Hindlimb muscle (tissue), 1 donor: ENCODE measurements around the gene OXSR1. TPM values are rescaled to one million over a fixed set of nuclear protein-coding genes. Genes with fewer than 3 reads are reported as not detected.
A peak's percentile ranks its signal among the peaks of the same experiment; 100 is the strongest.
"Not testable (repeated sequence)": the region's sequence is repeated elsewhere in the genome, so short reads cannot be mapped to it uniquely, and the experiment has no call there.

Experiments used
- DNase-seq: peaks from one replicate; pipeline ENCODE4 v3.0.0-alpha.2; 2013
- polyA plus RNA-seq: library from polyadenylated mRNA; unstranded; fragments of 120-200 nt; gene quantifications from one replicate; pipeline ENCODE4 v1.2.1, GENCODE V29; 2013; ENCODE audit not compliant: insufficient read length

Gene OXSR1
- polyA plus RNA-seq, 1 donor, result 33.6 TPM

DNA sequence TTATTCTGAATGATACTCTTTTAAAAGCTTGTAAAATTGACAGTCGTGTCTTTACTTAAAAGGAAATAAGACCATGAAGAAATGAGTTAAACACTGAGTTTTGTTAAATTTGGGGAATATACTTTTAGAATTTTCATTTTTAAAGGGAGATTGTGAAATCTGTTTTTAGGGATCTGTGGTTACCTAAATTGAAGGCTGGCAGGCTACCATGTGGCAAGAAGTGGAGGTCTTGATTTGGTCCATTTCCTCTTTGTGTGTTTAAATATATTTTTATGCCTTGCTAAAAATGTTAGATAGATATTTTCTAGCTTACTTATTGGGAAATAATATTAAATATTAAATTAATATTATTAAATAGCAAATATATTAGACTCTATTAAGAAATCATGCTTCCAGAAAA is 63.7 kb downstream of the OXSR1 start:
- DNase-seq, result no peak

GRCh38 chr3:38232701-38233100 is 67.4 kb downstream of the OXSR1 start:
- no peak for DNase-seq

GRCh38 chr3:38235466-38235865 is 70.1 kb downstream of the OXSR1 start:
- no peak for DNase-seq

DNA sequence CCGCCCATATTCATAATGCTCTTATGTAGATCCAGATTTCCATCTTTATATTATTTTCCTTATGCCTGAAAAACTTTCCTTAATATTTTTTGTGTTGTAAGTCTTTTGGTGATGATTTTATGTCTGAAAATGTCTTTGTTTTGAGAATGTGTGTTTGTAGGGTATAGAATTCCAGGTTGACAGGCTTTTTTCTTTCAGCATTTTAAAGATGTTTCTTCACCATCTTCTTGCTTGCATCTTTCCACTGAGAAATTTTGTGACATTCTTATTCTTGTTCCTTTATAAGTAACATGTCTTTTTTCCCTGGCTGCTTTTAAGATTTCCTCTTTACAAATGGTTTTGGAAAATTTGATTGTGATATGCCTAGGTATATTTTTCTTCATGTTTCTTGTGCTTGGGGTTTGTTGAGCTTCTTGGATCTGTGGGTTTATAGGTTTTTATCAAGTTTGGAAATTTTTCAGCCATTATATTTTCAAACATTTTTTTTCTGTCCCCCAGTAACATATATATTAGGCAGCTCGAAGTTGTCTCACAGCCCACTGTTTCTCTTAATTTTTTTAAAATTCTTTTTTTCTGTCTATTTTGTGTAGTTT is 73.2 kb downstream of the OXSR1 start:
- DNase-seq, result no peak

DNA sequence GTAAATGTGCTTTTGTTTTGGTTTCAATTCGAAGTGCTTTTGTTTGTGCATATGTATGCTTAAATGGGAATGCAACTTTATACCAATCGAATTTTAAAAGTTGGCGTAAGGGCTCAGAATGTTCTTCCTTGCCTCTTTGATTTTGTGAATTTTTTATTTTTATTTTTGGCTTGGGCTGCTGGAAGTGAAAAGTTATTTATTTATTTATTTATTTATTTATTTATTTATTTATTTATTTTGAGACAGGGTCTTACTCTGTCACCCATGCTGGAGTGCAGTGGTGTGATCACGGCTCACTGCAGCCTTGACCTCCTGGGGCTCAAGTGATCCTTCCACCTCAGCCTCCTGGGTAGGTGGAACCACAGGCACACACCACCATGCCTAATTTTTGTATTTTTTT is 77.5 kb downstream of the OXSR1 start:
- DNase-seq, result not testable (repeated sequence)

- no peak for DNase-seq
These were observed 80.6 kb downstream of the OXSR1 start for GRCh38 chr3:38245930-38246329.

GRCh38 chr3:38247366-38248035 is 82.2 kb downstream of the OXSR1 start:
- peak; percentile 44 for DNase-seq

DNA sequence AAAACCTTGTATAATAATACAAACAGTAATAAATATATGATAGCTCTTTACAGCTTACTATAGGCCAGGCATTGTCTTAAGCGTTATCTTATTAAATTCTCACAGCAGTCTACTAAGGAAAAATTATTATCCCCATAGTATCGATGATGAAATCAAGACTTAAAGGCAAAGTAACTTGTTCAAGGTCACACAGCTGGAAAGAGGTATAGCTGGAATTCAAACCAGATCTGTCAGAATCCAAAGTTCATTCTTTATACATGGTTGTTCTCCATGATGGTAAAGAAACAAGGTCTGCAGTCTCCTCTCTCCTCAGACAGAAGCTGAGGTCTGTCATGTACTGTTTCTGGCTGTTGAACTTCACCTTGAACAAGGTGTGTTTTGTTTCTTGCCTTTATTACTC is 84.9 kb downstream of the OXSR1 start:
- DNase-seq, result no peak

DNA sequence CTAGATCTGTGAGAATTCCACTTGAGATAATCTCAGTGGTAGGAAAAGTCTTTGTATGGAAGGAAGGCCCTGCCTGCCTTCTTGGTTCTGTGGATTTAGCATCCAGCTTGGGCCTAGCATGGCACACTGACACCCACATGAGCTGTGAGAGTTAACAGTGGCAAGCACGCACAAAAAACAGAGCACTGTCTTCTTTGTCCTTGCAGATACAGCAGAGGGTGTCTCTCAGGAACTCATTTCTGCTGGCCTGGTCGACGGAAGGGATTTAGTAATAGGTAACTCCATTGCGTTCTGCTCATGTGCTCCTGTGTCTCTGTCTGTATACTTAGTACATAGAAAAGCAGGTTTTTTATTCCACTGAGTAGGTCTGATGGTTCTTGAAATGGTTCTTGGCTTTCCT is 85.9 kb downstream of the OXSR1 start:
- no peak for DNase-seq

DNA sequence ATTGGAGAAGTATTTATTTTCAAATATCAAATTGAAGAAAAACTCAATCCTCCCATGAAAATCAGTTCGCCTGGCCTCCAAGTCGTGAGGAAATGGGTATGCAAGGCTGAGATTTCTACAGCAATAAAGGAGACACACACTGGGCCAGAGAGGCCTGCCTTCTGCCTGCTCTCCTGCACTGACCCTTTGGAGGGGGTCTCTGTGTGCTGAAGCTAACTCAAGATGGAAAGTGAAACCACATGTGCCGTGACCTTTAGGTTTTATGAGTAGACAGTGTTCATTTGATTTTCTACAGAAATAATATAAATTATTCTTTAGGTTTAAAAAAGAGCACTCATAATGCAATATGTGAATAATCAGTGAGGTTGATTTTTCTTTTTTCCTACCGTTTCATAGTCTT is 88.4 kb downstream of the OXSR1 start:
- DNase-seq, result no peak

DNA sequence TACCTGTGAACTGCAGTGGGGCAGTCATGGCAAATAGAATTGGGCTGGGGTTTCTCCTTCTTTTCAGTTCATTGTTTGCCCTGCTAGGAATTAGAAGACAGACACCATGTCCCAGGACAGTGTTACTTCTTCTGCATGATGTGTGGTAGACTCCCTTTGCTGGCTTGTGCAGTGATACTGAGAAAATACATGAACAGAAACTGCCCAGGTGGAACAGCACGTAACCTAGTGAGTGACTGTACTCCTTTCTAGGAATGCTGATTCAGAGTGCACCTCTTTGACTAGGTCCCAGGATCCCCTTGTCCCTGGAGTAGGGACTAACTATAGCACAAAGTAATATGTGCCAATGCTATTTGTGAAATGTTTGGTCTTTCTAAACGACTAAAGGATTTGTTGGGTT is 89.5 kb downstream of the OXSR1 start:
- DNase-seq, result no peak

DNA sequence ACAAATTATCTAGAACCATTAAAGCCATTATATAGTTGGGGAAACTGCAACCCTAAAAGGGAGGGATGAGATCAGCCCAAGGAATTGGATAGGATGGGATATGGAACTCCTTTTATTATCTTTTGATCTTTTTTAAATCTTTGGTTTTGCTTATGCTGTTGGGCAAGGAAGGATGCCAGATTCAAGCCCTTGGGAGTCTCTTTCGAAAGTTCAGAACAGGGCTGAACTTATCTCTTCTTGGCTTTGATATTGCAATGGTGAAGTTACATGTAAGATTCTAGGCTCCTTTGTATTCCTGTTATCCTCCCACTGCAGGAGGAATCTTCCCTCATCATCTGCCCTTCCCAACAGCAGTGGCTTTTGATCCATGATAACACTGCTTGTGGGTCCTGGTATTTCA is 90.3 kb downstream of the OXSR1 start:
- no peak for DNase-seq

DNA sequence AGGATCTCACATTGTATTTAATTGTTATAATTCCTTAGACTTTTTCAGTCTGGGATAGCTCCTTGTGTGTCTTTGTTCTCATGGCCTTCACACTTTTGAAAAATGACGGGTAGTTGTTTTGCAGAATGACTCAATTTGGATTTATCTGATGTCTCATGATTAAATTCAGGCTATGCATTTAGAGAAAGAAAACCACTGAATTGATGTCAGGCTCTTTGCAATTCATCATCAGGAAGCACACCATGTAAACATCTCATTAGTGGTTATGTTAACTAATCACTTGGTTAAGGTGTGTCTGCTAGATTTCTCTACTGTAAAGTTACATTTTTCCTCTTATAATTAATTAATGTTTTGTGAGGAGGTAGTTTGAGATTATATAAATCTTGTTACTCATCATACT is 92.2 kb downstream of the OXSR1 start:
- DNase-seq, result no peak

DNA sequence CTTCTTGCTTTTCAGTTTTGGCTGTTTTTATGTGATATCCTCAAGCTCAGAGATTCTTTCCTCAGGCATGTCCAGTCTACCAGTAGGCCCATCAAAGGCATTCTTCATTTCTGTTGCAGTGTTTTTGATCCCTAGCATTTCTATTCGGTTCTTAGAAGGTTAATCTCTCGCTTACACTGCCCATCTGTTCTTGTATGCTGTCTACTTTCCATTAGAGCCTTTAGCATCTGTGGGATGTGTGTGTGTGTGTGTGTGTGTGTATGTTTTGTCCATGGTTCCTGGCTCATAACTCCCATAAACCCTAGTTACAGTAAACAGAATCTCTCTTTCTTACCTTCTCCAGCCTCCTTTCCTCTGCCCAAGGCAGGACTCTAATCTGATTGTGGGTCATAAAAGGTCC is 95.1 kb downstream of the OXSR1 start:
- no peak for DNase-seq

DNA sequence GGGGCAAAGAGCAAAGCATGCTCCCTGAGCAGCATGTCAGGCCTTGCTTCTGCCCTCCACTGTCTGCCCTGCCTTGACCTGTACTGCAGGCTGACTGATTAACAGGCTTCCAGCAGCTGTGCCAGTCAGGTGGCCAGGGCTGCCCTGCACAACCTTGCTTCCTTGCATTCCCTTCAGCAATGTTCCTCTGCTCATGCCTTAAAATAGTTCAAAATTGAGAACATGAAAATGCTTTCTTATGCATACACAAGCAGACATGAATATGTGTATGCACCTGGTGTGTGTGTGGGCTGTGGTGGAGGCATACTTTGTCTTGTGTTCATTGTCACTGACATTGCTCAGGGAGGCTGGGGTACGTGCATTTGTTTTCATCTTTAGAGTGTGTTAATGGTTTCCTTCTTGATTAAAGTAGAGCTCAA is 99.0 kb downstream of the OXSR1 start:
- no peak for DNase-seq

GRCh38 chr3:38264779-38265178 is 99.4 kb downstream of the OXSR1 start:
- no peak for DNase-seq

- no peak for DNase-seq
These were observed 100.4 kb downstream of the OXSR1 start, which contains the start of gene SLC22A13 for GRCh38 chr3:38265604-38266307. Gene SLC22A13, plus strand, starts transcription at chr3:38265812. Its CDS starts 49 bp downstream, at chr3:38265861.

- DNase-seq, result no peak
These were observed 101.5 kb downstream of the OXSR1 start for GRCh38 chr3:38266810-38267209.

GRCh38 chr3:38267662-38268061 is 102.3 kb downstream of the OXSR1 start:
- DNase-seq, result no peak

DNA sequence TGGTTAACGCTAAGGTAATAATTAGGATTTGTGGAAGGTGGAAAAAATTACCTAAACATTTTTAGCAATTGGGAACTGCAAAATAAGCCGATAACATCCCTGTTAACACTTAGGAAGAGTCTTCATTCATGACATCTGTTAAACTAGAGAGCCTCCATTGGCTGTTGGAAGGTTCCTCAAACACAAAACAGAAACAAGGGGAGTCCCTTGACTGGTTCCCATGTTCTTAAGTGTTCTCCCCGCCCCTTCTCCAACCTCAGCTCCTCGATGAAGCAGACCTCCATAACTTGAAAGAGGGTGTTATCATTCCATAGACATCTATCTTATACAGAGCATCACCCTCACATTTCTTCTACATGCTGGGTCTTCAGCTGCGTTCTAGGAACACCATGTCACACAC is 102.8 kb downstream of the OXSR1 start:
- no peak for DNase-seq

DNA sequence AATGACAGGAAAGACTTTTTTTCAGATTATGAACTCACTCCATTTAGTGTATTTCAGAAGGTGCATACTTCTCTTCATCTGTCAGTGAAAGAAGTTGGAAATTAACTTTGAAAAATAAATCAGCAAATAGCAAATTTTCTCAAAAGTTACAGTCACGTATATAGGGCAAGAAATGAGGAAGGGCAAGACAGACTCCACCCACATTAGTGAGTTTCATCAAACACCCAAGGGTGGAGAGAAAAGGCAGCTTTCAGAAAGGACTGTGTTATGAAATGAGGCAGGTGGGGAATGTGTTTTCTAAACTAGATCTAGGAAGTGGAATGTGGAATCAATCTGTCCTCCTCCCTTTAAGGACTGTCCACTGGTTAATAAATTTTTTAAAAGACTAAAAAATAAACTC is 103.2 kb downstream of the OXSR1 start:
- no peak for DNase-seq

DNA sequence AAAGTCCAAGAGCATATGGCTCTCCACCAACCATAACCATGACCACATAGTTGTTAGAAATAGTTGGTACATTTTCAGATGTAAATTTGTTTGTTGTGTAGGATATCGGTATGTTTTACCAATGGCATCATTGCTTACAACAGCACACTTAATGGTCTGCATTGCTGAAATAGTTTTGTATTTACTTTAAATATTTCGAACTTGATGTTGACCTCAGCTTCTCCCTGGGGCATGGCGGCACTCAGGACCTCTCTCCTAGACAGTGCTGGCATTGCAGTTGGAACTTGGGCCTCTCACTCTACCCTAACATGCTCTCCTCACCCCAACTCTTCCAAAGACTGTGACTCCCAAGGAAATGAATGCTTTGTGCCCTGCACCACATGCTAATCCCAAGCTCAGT is 105.3 kb downstream of the OXSR1 start:
- DNase-seq, result no peak

- no peak for DNase-seq
These were observed 106.2 kb downstream of the OXSR1 start for GRCh38 chr3:38271553-38271952.
